SK-N-SH (cell line): ENCODE results near the gene LIME1. TPM values are rescaled to one million over a fixed set of nuclear protein-coding genes. Genes with fewer than 3 reads are reported as not detected.

Experiments used
- CTCF ChIA-PET: fragments of 300-600, 350-600 bp; formaldehyde crosslinking; extraction: SDS; loops from one replicate; lab custom pipeline; 2021; lab: Yijun Ruan, JAX
- POLR2A ChIA-PET: fragments of 350-600 bp; sonication (Branson Sonifier 250); formaldehyde crosslinking; extraction: SDS; loops from one replicate; lab custom pipeline; 2020; ENCODE audit warnings: antibody characterized with exemption, inconsistent platforms; lab: Yijun Ruan, JAX
- DNase-seq: peaks from one replicate; pipeline ENCODE4 v3.0.0; 2012
- H2AFZ ChIP-seq: fragments of 200-600 bp; sonication (generic); 2 replicates; pipeline ENCODE4 v1.8.1; 2016; ENCODE audit warnings: antibody characterized with exemption, mild to moderate bottlenecking, low read depth
- H3F3A ChIP-seq: fragments of 200-600 bp; sonication (generic); replicated peaks from 2 replicates; pipeline ENCODE3; 2016; ENCODE audit warnings: antibody characterized with exemption, mild to moderate bottlenecking; ENCODE audit not compliant: insufficient read depth
- H3K27ac ChIP-seq, 2 experiments: fragments of 200-500 bp in 1 of 2; fragments of 200-600 bp in 1 of 2; sonication (Bioruptor generic) in 1 of 2; sonication (generic), shearing (Covaris generic) in 1 of 2; 2 replicates each; pipeline versions ENCODE4 v1.5.1 to v1.6.1; 2014 to 2016; ENCODE audit warnings: low read depth in 2 of 2, inconsistent platforms in 1 of 2, low read length in 1 of 2, mild to moderate bottlenecking in 1 of 2, mixed read lengths in 1 of 2
- H3K27me3 ChIP-seq: fragments of 200-600 bp; sonication (generic), shearing (Covaris generic); 2 replicates; pipeline ENCODE4 v1.6.1; 2016; ENCODE audit warnings: mixed run types; ENCODE audit not compliant: insufficient read depth
- H3K36me3 ChIP-seq, 2 experiments: fragments of 200-500 bp in 1 of 2; fragments of 200-600 bp in 1 of 2; sonication (Bioruptor generic) in 1 of 2; sonication (generic) in 1 of 2; replicated peaks in 1 of 2; 2 replicates each; pipeline versions ENCODE3 to v1.5.1; 2014 to 2016; ENCODE audit warnings: low read length in 1 of 2, mild to moderate bottlenecking in 1 of 2; ENCODE audit not compliant: insufficient read depth in 2 of 2, control insufficient read depth in 1 of 2
- H3K4me1 ChIP-seq, 2 experiments: fragments of 200-500 bp in 1 of 2; fragments of 200-600 bp in 1 of 2; sonication (Bioruptor generic) in 1 of 2; sonication (generic), shearing (Covaris generic) in 1 of 2; 2 replicates each; pipeline versions ENCODE4 v1.5.1 to v1.6.1; 2014 to 2016; ENCODE audit warnings: low read depth in 1 of 2, low read length in 1 of 2, mixed run types in 1 of 2; ENCODE audit not compliant: insufficient read depth in 2 of 2, control insufficient read depth in 1 of 2
- H3K4me2 ChIP-seq: fragments of 200-600 bp; sonication (generic), shearing (Covaris generic); 2 replicates; pipeline ENCODE4 v1.6.1; 2017; ENCODE audit warnings: mixed run types
- H3K4me3 ChIP-seq, 2 experiments: fragments of 200-500 bp in 1 of 2; fragments of 200-600 bp in 1 of 2; sonication (Bioruptor generic) in 1 of 2; sonication (generic), shearing (Covaris generic) in 1 of 2; 2 replicates each; pipeline versions ENCODE4 v1.5.1 to v1.8.1; 2014 to 2016; ENCODE audit warnings: low read depth in 2 of 2, inconsistent platforms in 1 of 2, low read length in 1 of 2, mild to moderate bottlenecking in 1 of 2, mixed read lengths in 1 of 2, moderate library complexity in 1 of 2
- H3K79me2 ChIP-seq: fragments of 200-600 bp; sonication (generic); 2 replicates; pipeline ENCODE4 v1.8.1; 2017; ENCODE audit warnings: mild to moderate bottlenecking; ENCODE audit not compliant: insufficient read depth
- H3K9ac ChIP-seq: fragments of 200-600 bp; sonication (generic); 2 replicates; pipeline ENCODE4 v1.6.1; 2017; ENCODE audit warnings: mixed run types
- H3K9me2 ChIP-seq: fragments of 200-600 bp; sonication (generic); 2 replicates; pipeline ENCODE4 v1.6.1; 2017; ENCODE audit warnings: mixed run types
- H3K9me3 ChIP-seq: fragments of 200-600 bp; sonication (generic); 2 replicates; pipeline ENCODE4 v1.6.1; 2017; ENCODE audit warnings: mixed run types, mild to moderate bottlenecking, moderate library complexity
- H4K20me1 ChIP-seq: fragments of 200-600 bp; sonication (generic); 2 replicates; pipeline ENCODE4 v1.6.1; 2017; ENCODE audit warnings: mild to moderate bottlenecking, mixed run types; ENCODE audit not compliant: insufficient read depth
- FOSL2 ChIP-seq: IDR thresholded peaks from 2 replicates; pipeline ENCODE4 v1.4.0; 2012; ENCODE audit warnings: low read depth, mild to moderate bottlenecking, moderate library complexity, borderline replicate concordance
- FOXJ3 ChIP-seq: sonication (generic); formaldehyde crosslinking; IDR thresholded peaks from 2 replicates; pipeline ENCODE4 v1.5.1; 2020; ENCODE audit warnings: mild to moderate bottlenecking, missing genetic modification reagents
- FOXM1 ChIP-seq: IDR thresholded peaks from 2 replicates; pipeline ENCODE4 v1.4.0; 2012; ENCODE audit warnings: low read depth, mild to moderate bottlenecking
- PBX3 ChIP-seq: IDR thresholded peaks from 2 replicates; pipeline ENCODE4; 2012
- POLR2AphosphoS5 ChIP-seq: IDR thresholded peaks from 2 replicates; pipeline ENCODE4 v1.6.1; 2012; ENCODE audit warnings: low read depth, low read length
- RAD21 ChIP-seq: IDR thresholded peaks from 2 replicates; pipeline ENCODE4 v1.6.1; 2012; ENCODE audit warnings: mild to moderate bottlenecking, low read length
- USF2 ChIP-seq: fragments of 150-350 bp; IDR thresholded peaks from 2 replicates; pipeline ENCODE4 v1.6.1; 2017; ENCODE audit warnings: antibody characterized with exemption, low read length, low read depth, borderline replicate concordance
- WGBS: methylation state at CpG from one replicate; pipeline ENCODE4 v1.1.6; 2017; ENCODE audit warnings: low lambda C conversion rate; 5-methylcytosine and 5-hydroxymethylcytosine counted together
- polyA plus RNA-seq, 3 experiments: library from polyadenylated mRNA; depleted of rRNA; stranded (reverse); fragments of >200 nt; gene quantifications; 2 replicates each; pipeline ENCODE4 v1.2.3, GENCODE V29; 2012

The LIME1 gene
- polyA plus RNA-seq, 1 of the 3 experiments (the other 2 are of a cell fraction): 10.9 TPM

GRCh38 chr20:63744158-63744557 lies 7.7 kb downstream of the LIME1 start:
- Histone ChIP-seq H3K9me3 (no peaks in the 10 kb centered on the region), H3K4me3 (no peak overlapping the region), H2AFZ (no peak overlapping the region), H3K9me2 (no peaks in the 10 kb centered on the region), H3F3A (peaks cover 15% of the 10 kb centered on the region), H4K20me1 (peaks cover 16% of the 10 kb centered on the region), H3K27ac (no peak overlapping the region), H3K27me3 (no peaks in the 10 kb centered on the region)
- ChIA-PET CTCF (interaction anchor here (3.6 kb wide), 1 partner anchor 31 kb away, joined by 16 read pairs; no protein-coding TSS in a partner anchor), POLR2A (interaction anchor here (0.5 kb wide), 1 partner anchor 261 kb away, joined by 3 read pairs; no protein-coding TSS in a partner anchor)
- WGBS: 83% methylated on average over 4 of the region's 4 CpGs
- DNase-seq: no peak
- 0 out of 2 replicates have a peak, but pooled peaks have one; percentile 11 for TF ChIP-seq POLR2AphosphoS5
- no peak for TF ChIP-seq FOXJ3
- TF ChIP-seq USF2: no peak
- TF ChIP-seq RAD21: no peak
- no peak for TF ChIP-seq PBX3
- TF ChIP-seq FOXM1: no peak
- TF ChIP-seq, all 33 proteins: peak for 1
- Histone ChIP-seq H3K79me2 (peaks cover 18% of the 10 kb centered on the region), H3K4me1 (peaks cover 0 to 12% of the 10 kb centered on the region in 2 experiments; a peak in 1 of 4 replicates), H3K9ac (no peak overlapping the region), H3K4me2 (no peak overlapping the region), H3K36me3 (peaks cover 15 to 26% of the 10 kb centered on the region in 2 experiments)

GRCh38 chr20:63744574-63745423 lies 8.3 kb downstream of the LIME1 start:
- H3K4me1 ChIP-seq: peaks cover 0 to 11% of the 10 kb centered on the region in 2 experiments; a peak in 1 of 4 replicates
- H3K4me3 ChIP-seq: no peak overlapping the region
- WGBS: 91% methylated on average over 19 of the region's 25 CpGs
- no peak overlapping the region for H2AFZ ChIP-seq
- CTCF ChIA-PET: interaction anchor here (3.6 kb wide), 1 partner anchor 30 kb away, joined by 16 read pairs; no protein-coding TSS in a partner anchor
- H3K4me2 ChIP-seq: no peak overlapping the region
- H3K79me2 ChIP-seq: peaks cover 18% of the 10 kb centered on the region
- peaks cover 16% of the 10 kb centered on the region for H4K20me1 ChIP-seq
- H3K9me3 ChIP-seq: no peaks in the 10 kb centered on the region
- H3K27me3 ChIP-seq: no peaks in the 10 kb centered on the region
- peaks cover 15% of the 10 kb centered on the region for H3F3A ChIP-seq
- no peaks in the 10 kb centered on the region for H3K9me2 ChIP-seq
- TF ChIP-seq POLR2AphosphoS5 (no peak; the same call in none of the 2 replicates), FOSL2 (no peak), PBX3 (peak; percentile 12; the same call in 1 of the 2 replicates)
- TF ChIP-seq, all 33 proteins: peak for 1
- peak; percentile 25 for DNase-seq
- Histone ChIP-seq H3K36me3 (peaks cover 15 to 26% of the 10 kb centered on the region in 2 experiments), H3K27ac (peak overlapping the region in 1 of 2 experiments; percentile 16; a peak in 1 of 4 replicates), H3K9ac (no peak overlapping the region)
- POLR2A ChIA-PET: interaction anchor here (0.5 to 0.7 kb wide), 2 partner anchors 13 to 261 kb away, joined by 3 read pairs; no protein-coding TSS in a partner anchor
